Fibroblast of the aortic adventitia (primary cell): ENCODE measurements around the gene PNPLA5. TPM values are rescaled to one million over a fixed set of nuclear protein-coding genes. Genes with fewer than 3 reads are reported as not detected.
"Not testable (repeated sequence)": the region's sequence is repeated elsewhere in the genome, so short reads cannot be mapped to it uniquely, and the experiment has no call there.

ENCODE experiments used
- DNase-seq: peaks from one replicate; pipeline ENCODE4 v3.0.0-alpha.2; 2010; ENCODE audit warnings: low read depth
- H3K4me3 ChIP-seq: 2 replicates; pipeline ENCODE4 v1.5.1; 2011; ENCODE audit warnings: low read depth, mild to moderate bottlenecking, control low read depth, low read length, moderate library complexity
- total RNA-seq: library from RNA; depleted of rRNA; stranded (reverse); fragments of >200 nt; gene quantifications from 2 replicates; pipeline ENCODE4 v1.2.3, GENCODE V29; 2012; ENCODE audit warnings: low replicate concordance
- TF ChIP-seq, protein P1 (sequence below): IDR thresholded peaks from 2 replicates; pipeline ENCODE4 v1.5.1; 2011; ENCODE audit warnings: mild to moderate bottlenecking, low read length, control low read depth, inconsistent platforms; ENCODE audit not compliant: insufficient read depth

Gene PNPLA5
- total RNA-seq, 1 donor = not detected

DNA sequence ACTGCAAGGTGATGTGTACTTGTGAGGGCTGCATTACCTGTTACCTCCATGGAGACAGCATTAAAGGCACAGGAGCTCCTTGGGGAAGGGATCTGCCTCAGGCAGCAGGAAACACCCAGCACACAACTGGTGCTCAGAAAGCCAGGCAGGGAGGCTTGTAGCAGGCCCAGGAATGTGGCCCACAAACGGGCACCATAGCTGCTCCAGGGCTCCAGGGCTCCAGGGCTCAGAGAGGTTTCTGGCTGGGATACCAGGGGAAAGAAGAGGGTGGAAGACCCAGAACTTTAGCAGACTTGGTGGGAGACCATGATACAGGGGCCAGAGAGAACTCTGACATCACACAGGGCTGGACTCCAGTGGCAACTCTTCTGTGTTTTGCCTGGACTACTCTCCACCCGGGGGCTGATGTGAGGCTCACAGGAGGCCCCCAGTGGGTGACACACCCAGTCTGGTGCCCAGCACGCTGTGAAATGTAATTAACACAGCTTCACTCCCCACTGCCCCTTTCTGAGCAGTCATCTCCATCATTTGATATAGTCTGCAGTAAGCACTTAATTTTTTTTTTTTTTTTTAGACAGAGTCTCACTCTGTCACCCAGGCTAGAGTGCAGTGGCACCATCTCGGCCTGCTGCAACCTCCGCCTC is 14.8 kb downstream of the PNPLA5 start:
- TF ChIP-seq, protein P1, sequence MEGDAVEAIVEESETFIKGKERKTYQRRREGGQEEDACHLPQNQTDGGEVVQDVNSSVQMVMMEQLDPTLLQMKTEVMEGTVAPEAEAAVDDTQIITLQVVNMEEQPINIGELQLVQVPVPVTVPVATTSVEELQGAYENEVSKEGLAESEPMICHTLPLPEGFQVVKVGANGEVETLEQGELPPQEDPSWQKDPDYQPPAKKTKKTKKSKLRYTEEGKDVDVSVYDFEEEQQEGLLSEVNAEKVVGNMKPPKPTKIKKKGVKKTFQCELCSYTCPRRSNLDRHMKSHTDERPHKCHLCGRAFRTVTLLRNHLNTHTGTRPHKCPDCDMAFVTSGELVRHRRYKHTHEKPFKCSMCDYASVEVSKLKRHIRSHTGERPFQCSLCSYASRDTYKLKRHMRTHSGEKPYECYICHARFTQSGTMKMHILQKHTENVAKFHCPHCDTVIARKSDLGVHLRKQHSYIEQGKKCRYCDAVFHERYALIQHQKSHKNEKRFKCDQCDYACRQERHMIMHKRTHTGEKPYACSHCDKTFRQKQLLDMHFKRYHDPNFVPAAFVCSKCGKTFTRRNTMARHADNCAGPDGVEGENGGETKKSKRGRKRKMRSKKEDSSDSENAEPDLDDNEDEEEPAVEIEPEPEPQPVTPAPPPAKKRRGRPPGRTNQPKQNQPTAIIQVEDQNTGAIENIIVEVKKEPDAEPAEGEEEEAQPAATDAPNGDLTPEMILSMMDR = no peak
- no peak for DNase-seq
- no peak overlapping the region for H3K4me3 ChIP-seq

DNA sequence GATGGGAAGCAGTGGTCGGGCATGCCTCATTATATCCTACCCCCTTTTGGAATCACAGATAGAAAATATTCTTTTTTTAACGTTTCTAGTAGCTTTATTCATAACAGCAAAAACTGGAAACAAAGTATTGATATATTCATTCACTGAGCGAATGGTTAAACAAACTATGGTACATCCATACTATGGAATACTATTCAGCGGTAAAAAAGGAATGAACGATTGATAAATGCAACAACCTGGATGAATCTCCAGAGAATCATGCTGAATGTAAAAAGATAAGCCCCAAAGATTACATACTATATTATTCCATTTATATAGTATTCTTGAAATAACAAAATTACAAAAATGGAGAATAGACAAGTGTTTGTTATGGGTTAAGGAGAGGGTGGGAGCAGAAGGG is 22.0 kb downstream of the PNPLA5 start:
- no peak overlapping the region for H3K4me3 ChIP-seq
- no peak for DNase-seq
- TF ChIP-seq, protein P1 = no peak

DNA sequence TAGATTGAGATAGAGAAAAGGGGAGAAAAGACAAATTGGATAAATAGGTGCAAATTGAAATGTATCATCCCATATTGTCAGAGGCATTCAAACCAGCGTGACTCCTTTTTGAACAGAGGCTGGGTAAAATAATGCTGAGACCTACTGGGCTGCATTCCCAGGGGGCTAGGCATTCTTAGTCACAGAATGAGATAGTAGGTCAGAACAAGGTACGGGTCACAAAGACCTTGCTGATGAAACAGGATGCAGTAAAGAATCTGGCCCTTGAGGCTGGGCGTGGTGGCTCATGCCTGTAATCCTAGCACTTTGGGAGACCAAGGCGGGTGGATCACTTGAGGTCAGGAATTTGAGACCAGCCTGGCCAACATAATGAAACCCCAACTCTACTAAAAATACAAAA is 22.8 kb downstream of the PNPLA5 start:
- H3K4me3 ChIP-seq, DNase-seq: not testable (repeated sequence)

DNA sequence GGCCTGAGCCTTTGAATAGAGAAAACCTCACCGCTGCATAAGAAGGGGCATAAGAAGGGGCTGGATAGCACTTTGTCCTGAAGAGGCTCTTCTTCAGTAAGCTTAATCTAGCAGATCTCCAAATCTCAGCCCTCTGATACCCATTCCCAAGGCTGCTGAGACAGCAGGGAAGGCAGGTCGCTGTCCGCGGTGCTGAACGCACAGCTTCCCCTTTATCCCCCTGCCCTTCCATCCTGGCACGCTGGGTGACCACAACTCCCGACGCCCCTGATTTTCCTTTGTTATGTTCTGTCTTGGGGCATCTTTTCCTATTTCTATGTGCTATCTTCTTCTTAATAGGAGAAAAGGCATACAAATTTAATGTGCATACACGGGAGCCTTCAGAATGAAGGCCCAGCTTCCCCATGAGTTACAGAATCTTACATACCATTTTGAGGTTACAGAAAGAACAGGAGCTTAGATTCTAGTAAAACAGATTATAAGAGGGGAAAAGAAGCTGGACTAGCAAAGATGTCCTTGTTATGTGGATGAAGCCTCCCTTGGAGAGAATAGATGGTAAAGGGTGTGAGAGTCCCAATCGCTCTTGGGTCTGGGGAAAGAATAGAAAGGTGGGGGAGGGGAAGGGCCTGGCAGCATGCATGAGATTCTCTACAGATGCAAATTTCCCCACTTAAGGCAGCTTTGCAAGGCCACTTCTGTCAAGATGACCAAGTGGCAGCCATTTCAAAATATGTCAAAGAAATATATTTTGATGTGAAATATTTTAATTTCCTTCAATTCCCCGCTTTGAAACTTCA is 23.8 kb downstream of the PNPLA5 start:
- TF ChIP-seq, protein P1 = no peak
- H3K4me3 ChIP-seq = no peak overlapping the region
- peak; percentile 76 for DNase-seq

DNA sequence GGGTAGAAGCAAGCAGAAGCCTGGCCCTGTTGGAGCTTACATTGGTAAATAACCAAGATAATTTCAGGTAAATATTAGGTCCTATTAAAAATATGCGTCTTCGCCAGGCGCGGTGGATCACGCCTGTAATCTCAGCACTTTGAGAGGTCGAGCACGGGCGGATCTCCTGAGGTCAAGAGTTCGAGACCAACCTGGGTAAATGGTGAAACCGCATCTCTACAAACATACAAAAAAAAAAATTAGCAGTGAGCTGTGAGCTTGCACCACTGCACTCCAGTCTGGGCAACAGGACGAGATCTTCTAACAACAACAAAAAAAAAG is 29.0 kb downstream of the PNPLA5 start:
- no peak for DNase-seq
- TF ChIP-seq, protein P1 = no peak
- H3K4me3 ChIP-seq = peak overlapping the region; percentile 40

DNA sequence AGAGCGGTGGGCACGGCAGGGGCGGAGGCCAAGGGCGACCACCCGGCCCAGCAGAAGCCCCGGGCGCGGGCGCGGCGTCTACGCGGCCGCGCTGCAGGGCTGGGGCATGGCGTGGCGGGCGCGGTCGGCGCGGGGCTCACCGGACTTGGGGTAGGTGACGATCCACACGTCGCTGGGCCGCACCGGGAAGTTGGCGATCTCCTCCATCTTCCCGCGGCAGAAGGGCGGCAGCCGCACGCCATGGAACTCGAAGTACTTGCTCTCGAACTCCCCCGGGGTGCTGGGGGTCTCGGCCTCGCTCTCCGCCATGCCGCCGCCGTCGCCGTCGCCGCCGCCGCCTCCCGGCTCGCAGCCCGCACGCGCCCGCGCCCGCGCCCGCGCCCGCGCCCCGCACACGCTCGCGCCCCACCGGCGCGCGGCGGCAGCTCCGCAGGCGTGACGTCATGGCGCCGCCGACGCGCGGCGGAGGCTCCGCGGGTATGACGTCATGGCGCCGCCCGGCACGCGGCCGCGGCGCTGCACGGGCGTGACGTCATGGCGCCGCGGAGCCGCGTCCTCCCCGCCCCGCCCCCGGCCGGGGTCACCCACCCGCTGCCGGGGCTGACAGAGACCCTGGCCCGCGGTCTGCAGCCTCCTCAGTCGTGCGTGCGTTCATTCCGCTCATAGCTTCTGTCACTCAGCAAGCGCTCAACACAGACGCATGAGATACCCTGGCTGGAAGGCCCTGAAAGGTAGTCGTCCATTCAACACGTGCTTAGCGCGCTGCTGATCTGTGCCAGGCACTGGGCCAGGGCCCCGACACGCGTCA is 29.5 kb downstream of the PNPLA5 start, which contains the start of gene SULT4A1:
SULT4A1 (minus strand) TSS at position 440 of the 808 bp plus-strand sequence; CDS start at position 309, 131 bp downstream.
- H3K4me3 ChIP-seq = peak within 1 kb of the TSS; percentile 60
- TF ChIP-seq, protein P1 = no peak
- DNase-seq = peak; percentile 17

DNA sequence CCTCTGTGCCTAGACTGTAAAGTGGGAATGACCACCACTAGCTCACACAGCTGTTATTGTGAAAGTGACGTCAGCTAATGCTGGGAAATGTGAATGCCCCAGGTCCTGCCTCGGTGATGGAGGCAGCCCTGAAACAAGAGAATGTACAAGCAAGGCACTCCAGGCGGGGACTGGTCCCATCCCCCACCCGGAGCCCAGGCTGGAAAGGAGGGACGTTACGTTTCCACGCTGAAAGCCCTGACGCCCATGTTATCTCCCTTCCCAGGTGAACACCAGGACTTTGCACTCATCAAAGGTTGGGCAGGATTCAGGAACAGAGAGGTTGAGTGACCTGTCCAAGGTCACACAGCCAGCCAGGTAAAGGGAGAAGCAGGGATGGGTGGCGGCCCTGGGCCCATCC is 30.3 kb downstream of the PNPLA5 start:
- TF ChIP-seq, protein P1 = no peak
- peak; percentile 17 for DNase-seq
- peak overlapping the region; percentile 60 for H3K4me3 ChIP-seq
